Stomach smooth muscle (tissue), 2 donors: ENCODE results near the gene KCP.
A peak's percentile ranks its signal among the peaks of the same experiment; 100 is the strongest.

Experiments used
- H3K27ac ChIP-seq: one replicate; pipeline ENCODE4 v1.7.0; 2013; ENCODE audit warnings: mild to moderate bottlenecking, low read length, inconsistent platforms
- H3K27me3 ChIP-seq, 2 donors: one replicate each; pipeline ENCODE4 v1.7.0; 2013; ENCODE audit warnings: low read length in 2 of 2; ENCODE audit not compliant: insufficient read depth in 2 of 2, control insufficient read depth in 1 of 2
- H3K36me3 ChIP-seq, 2 donors: one replicate each; pipeline ENCODE4 v1.7.0; 2013; ENCODE audit warnings: low read length in 2 of 2; ENCODE audit not compliant: control insufficient read depth in 2 of 2, insufficient read depth in 2 of 2
- H3K4me1 ChIP-seq: one replicate; pipeline ENCODE4 v1.7.0; 2013; ENCODE audit warnings: low read length; ENCODE audit not compliant: control insufficient read depth, insufficient read depth
- H3K4me3 ChIP-seq, 2 donors: one replicate each; pipeline ENCODE4 v1.7.0; 2013; ENCODE audit warnings: low read length in 2 of 2
- H3K9ac ChIP-seq, 2 donors: one replicate each; pipeline ENCODE4 v1.7.0; 2013; ENCODE audit warnings: low read length in 2 of 2, mild to moderate bottlenecking in 1 of 2
- H3K9me3 ChIP-seq, 2 donors: one replicate each; pipeline ENCODE4 v1.7.0; 2013; ENCODE audit warnings: low read length in 2 of 2; ENCODE audit not compliant: control insufficient read depth in 2 of 2
- donor health status: healthy.
- donor health status: Pancreatic carcinoma.

Gene KCP

DNA sequence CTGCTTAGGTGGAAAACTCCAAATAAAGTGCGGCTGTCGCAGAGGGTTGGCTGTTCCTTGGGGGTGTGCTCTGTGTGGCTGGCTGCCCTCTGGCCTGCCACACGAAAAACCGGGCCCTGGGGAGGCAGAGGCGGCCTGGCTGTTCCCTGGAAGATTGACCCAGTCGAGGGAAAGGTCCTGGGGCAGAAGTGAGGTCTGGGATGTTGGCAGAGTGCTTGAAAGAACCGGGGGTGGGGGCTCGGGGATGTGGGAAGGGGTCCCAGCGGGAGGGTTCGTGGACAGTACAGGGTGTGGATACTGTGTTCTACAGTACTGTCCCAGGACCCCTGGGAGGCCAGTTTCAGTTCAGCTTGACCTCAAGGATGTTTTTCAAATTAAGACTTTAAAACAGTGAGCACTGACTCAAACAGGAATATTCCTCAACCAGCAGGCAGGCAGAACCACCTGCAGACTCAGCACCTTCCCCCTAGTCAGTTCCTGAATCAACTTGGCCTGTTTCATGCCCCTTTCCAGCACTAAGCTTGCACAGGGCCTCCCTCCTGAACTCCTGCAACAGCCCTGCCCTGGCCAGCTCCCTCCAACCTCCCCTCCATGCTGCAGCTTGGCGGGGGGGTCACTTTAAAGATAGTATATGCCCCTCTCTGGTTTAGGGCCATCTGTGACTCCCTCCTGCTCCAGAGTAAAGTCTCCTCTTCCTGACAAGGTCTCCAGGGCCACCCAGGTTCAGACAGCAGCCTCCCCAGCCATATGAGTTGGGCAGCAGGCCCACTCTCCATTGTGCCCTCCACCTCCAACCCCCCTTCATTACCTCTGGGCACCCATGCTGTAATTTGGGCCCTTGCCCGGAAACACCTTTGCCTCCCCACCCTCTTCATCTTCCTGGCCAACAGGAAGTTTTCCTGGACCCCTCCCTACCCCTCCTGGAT, 51.0 kb downstream of the KCP start:
- H3K9ac ChIP-seq, result no peak overlapping the region
- H3K27ac ChIP-seq, result peak overlapping the region; percentile 76
- no peak overlapping the region for H3K4me3 ChIP-seq
- no peaks in the 10 kb centered on the region for H3K27me3 ChIP-seq
- H3K4me1 ChIP-seq, result peaks cover 47% of the 10 kb centered on the region
- peaks cover 18 to 30% of the 10 kb centered on the region in 2 donors for H3K36me3 ChIP-seq
- no peaks in the 10 kb centered on the region for H3K9me3 ChIP-seq

DNA sequence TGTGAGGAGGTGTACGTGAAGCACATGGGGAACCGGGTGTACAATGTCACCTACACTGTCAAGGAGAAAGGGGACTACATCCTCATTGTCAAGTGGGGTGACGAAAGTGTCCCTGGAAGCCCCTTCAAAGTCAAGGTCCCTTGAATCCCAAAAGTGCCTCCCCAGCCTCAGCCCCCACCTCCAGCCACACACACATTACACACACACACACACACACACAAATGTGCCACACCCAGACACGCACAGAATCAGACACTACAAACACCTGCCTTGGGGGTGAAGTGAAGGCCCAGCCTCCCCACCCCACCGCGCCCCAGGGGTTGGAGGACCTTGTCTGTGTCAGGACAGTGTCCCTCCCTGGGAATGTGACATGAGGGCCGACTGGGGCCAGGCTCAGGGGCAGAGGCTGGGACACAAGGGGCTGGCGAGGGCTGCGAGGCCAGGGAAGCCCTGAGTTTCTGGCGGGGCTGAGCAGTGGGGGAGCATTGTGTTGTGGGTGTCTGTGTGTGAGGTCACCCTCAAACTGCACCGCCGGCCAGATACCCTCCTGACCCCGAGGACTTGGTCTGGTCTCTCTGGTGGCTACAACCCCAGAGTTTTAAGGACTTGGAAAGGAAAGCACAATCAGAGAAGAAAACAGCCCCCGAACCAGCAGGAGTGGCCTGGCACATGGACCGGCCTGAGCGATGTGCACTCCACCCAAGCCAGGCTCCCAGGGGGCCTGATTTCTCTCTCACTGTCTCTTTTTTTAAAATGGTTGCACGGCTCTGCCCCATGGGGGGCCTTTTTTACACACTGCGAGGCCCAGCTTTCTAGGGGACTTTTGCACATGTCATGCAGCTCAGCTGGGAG, 51.9 kb downstream of the KCP start:
- Histone ChIP-seq H3K9ac (no peak overlapping the region), H3K27ac (peak overlapping the region; percentile 76), H3K36me3 (peaks cover 26 to 39% of the 10 kb centered on the region in 2 donors), H3K4me1 (peaks cover 43% of the 10 kb centered on the region), H3K4me3 (no peak overlapping the region), H3K9me3 (no peaks in the 10 kb centered on the region), H3K27me3 (no peaks in the 10 kb centered on the region)

- H3K4me3 ChIP-seq, result no peak overlapping the region
- no peak overlapping the region for H3K9ac ChIP-seq
- H3K36me3 ChIP-seq, result peaks cover 48 to 61% of the 10 kb centered on the region in 2 donors
- H3K9me3 ChIP-seq, result no peaks in the 10 kb centered on the region
- peaks cover 32% of the 10 kb centered on the region for H3K4me1 ChIP-seq
- no peaks in the 10 kb centered on the region for H3K27me3 ChIP-seq
- H3K27ac ChIP-seq, result peak overlapping the region; percentile 46
These were observed 54.3 kb downstream of the KCP start for GRCh38 chr7:128856001-128856718.

DNA sequence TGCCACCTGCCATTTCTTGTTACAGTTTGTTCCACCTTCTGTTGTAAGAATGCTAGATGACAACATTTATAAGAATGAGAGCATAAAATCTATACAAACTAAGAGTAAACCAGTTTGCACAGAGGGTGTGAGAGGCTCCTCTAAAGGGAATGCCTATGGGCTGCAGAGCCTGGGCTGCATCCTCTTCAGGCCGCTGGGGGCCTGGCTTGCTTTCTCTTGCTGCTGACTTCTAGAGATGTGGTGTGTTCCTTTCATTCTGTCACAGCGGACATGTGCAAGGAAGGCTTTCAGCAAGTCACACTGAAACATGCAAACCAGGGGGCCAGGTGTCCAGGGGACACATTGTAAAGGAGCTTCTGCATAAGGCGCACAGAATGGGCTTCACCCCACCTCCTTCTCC, 55.0 kb downstream of the KCP start:
- Histone ChIP-seq H3K27ac (peak overlapping the region; percentile 46), H3K9me3 (no peaks in the 10 kb centered on the region), H3K27me3 (no peaks in the 10 kb centered on the region), H3K9ac (no peak overlapping the region), H3K4me3 (no peak overlapping the region), H3K36me3 (peaks cover 54 to 67% of the 10 kb centered on the region in 2 donors), H3K4me1 (peaks cover 26% of the 10 kb centered on the region)

DNA sequence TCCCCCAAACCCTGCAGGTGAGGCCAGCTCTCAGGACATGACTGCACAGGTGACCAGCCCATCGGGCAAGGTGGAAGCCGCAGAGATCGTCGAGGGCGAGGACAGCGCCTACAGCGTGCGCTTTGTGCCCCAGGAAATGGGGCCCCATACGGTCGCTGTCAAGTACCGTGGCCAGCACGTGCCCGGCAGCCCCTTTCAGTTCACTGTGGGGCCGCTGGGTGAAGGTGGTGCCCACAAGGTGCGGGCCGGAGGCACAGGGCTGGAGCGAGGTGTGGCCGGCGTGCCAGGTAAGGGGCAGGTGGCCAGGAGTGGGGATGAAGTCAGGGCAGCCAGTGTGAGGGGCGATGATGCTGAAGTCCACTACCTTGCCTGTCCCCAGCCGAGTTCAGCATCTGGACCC, 56.1 kb downstream of the KCP start:
- Histone ChIP-seq H3K9me3 (no peaks in the 10 kb centered on the region), H3K4me1 (peaks cover 14% of the 10 kb centered on the region), H3K4me3 (no peak overlapping the region), H3K27ac (no peak overlapping the region), H3K36me3 (peaks cover 64 to 78% of the 10 kb centered on the region in 2 donors), H3K27me3 (no peaks in the 10 kb centered on the region), H3K9ac (no peak overlapping the region)

DNA sequence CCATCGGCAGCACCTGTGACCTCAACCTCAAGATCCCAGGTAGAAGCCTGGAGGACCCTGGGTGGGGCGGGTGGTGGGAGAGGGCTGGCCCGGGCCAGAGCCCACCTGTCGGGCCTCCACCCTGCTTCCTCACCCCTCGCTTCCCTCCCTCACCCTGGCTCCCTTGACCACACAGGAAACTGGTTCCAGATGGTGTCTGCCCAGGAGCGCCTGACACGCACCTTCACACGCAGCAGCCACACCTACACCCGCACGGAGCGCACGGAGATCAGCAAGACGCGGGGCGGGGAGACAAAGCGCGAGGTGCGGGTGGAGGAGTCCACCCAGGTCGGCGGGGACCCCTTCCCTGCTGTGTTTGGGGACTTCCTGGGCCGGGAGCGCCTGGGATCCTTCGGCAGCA, 56.7 kb downstream of the KCP start:
- no peaks in the 10 kb centered on the region for H3K9me3 ChIP-seq
- no peak overlapping the region for H3K4me3 ChIP-seq
- peaks cover 10% of the 10 kb centered on the region for H3K4me1 ChIP-seq
- H3K9ac ChIP-seq, result no peak overlapping the region
- H3K27me3 ChIP-seq, result no peaks in the 10 kb centered on the region
- peaks cover 69 to 83% of the 10 kb centered on the region in 2 donors for H3K36me3 ChIP-seq
- H3K27ac ChIP-seq, result peak overlapping the region; percentile 18

GRCh38 chr7:128852537-128853254, 57.8 kb downstream of the KCP start:
- H3K27me3 ChIP-seq, result no peaks in the 10 kb centered on the region
- peaks cover 4% of the 10 kb centered on the region for H3K4me1 ChIP-seq
- no peak overlapping the region for H3K9ac ChIP-seq
- peaks cover 80 to 90% of the 10 kb centered on the region in 2 donors for H3K36me3 ChIP-seq
- H3K27ac ChIP-seq, result peak overlapping the region; percentile 18
- no peaks in the 10 kb centered on the region for H3K9me3 ChIP-seq
- H3K4me3 ChIP-seq, result no peak overlapping the region

GRCh38 chr7:128849804-128850490, 60.6 kb downstream of the KCP start:
- H3K27me3 ChIP-seq, result no peaks in the 10 kb centered on the region
- H3K27ac ChIP-seq, result peak overlapping the region; percentile 18
- peaks cover under 1% of the 10 kb centered on the region for H3K4me1 ChIP-seq
- H3K9me3 ChIP-seq, result no peaks in the 10 kb centered on the region
- H3K4me3 ChIP-seq, result no peak overlapping the region
- H3K9ac ChIP-seq, result no peak overlapping the region
- peaks cover 82 to 89% of the 10 kb centered on the region in 2 donors for H3K36me3 ChIP-seq

GRCh38 chr7:128849156-128849515, 61.4 kb downstream of the KCP start:
- Histone ChIP-seq H3K36me3 (peaks cover 85 to 89% of the 10 kb centered on the region in 2 donors), H3K27me3 (no peaks in the 10 kb centered on the region), H3K9me3 (no peaks in the 10 kb centered on the region), H3K4me3 (no peak overlapping the region), H3K4me1 (no peaks in the 10 kb centered on the region), H3K9ac (no peak overlapping the region), H3K27ac (peak overlapping the region; percentile 18)
